Left ventricle myocardium inferior (tissue), 1 donor: Measurements from ENCODE around the gene SGIP1. TPM values are rescaled to one million over a fixed set of nuclear protein-coding genes. Genes with fewer than 3 reads are reported as not detected.

ENCODE experiments used
- DNase-seq: peaks from one replicate; pipeline ENCODE4 v3.0.0-alpha.2; 2020
- H3K27ac ChIP-seq: fragments of 200-600 bp; replicated peaks from 2 replicates; pipeline ENCODE4 v1.8.0; 2021
- H3K27me3 ChIP-seq: fragments of 200-600 bp; 2 replicates; pipeline ENCODE4 v1.8.0; 2021; ENCODE audit warnings: low read depth
- H3K36me3 ChIP-seq: fragments of 200-600 bp; 2 replicates; pipeline ENCODE4 v1.8.0; 2021
- H3K4me1 ChIP-seq: fragments of 200-600 bp; 2 replicates; pipeline ENCODE4 v1.8.0; 2021
- H3K4me3 ChIP-seq: fragments of 200-600 bp; 2 replicates; pipeline ENCODE4 v1.8.0; 2021; ENCODE audit warnings: mild to moderate bottlenecking, moderate library complexity
- H3K9me3 ChIP-seq: fragments of 200-600 bp; replicated peaks from 2 replicates; pipeline ENCODE4 v1.8.0; 2021
- CTCF ChIP-seq: fragments of 200-600 bp; IDR thresholded peaks from 2 replicates; pipeline ENCODE4 v1.8.0; 2021; ENCODE audit warnings: antibody characterized with exemption, mild to moderate bottlenecking, borderline replicate concordance
- intact Hi-C: fragments of 100-400 bp; cut with micrococcal nuclease; formaldehyde crosslinking; loops from one replicate; pipeline ENCODE4 v1.11.0; 2022
- total RNA-seq: library from RNA; stranded (reverse); fragmentation: NEBNext Ultra II Directional; extraction: Animal tissue kit (Norgen Biotek cat#: 25700); gene quantifications from one replicate; pipeline ENCODE4 v1.2.1, GENCODE V29; 2021
- donor health status: DM: no; HTN: yes; CAD: no; lungs with severe emphysema.

Gene SGIP1
- total RNA-seq, 1 donor from 2014 or later, result 9.0 TPM

DNA sequence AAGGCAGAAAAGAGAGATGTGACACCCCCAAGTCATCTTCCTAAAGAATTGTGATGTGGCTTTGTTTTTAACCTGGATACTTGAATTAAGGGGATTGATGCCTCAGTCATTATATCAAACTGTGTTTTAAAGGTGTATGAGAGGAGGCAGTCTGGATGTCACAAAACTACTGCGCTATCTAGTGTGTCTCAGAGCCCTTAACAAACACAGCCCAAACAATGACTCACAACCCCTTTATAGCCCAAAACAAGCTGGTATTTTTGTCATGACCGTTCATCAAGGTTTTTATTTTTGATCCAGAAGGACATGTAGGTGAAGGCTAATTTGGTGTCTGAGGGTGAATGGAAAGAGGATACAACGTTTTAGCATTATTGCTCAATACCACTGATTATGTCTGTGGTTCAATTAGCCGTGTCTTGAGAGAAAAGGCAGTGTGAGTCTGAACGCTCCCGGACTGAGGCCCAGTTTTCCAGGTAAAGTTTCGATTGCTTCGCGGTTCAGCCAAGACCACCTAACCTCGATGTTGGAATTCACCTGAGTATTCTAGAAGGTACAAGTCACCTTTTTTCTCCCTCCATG is 71.6 kb downstream of the SGIP1 start:
- no peaks in the 10 kb centered on the region for H3K27me3 ChIP-seq
- H3K9me3 ChIP-seq, result no peaks in the 10 kb centered on the region
- no peak overlapping the region for H3K27ac ChIP-seq
- no peak for TF ChIP-seq CTCF
- H3K4me1 ChIP-seq, result no peaks in the 10 kb centered on the region
- no peaks in the 10 kb centered on the region for H3K36me3 ChIP-seq
- intact Hi-C loops, result no loop called here
- H3K4me3 ChIP-seq, result no peak overlapping the region
- DNase-seq, result no peak

DNA sequence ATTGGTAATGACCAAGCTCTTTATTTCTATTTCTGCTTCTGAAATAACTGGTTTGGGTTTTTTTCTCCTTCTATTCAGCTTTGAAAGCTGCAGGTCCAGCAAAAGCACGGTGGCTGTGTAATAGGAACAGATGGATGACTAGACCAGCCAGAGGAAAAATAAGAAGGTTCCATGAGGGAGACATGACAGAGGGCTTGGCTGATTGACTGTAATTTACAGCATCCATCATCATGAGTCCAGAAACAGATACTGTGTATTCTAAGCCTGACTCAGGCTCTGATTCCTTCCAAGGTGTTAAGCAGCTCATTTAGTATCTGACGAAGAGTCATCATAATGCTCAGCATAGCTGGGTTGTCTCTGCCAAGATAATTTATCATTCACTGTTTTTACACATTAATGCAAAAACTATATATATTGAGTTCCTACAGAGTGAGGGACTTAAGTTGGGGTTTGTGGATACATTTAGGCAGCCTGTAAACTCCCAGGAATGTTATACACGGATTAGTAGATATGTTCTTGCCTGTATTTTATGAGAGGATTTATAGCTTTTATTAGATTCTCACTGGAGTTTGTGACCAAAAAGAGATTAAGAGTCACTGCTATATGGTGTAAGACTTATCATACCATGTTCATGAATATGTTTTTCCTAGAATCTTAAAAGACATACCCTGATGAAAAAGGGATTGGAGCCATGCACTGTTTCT is 72.6 kb downstream of the SGIP1 start:
- Histone ChIP-seq H3K36me3 (no peaks in the 10 kb centered on the region), H3K27ac (no peak overlapping the region), H3K9me3 (no peaks in the 10 kb centered on the region), H3K4me1 (no peaks in the 10 kb centered on the region), H3K4me3 (no peak overlapping the region), H3K27me3 (no peaks in the 10 kb centered on the region)
- intact Hi-C loops, result no loop called here
- DNase-seq, result no peak
- TF ChIP-seq CTCF, result no peak

DNA sequence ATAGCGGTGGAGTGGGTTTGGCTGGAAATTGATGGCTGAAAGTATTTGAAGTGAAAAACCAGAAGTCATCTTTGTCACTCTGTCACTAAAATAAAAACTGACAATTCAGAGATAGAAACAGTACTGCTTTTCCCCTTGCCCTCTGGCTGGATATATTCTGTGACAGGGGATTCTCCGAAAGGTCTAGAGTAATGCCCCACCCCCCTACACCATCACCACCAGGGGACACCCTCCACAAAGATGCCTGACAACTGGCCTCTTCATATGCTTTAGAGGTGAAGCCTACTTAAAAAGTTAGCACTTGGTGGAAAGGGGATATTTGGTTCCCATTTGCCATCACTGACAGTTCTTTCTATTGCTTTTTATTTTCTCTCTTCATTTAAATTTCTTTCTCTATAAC is 73.5 kb downstream of the SGIP1 start:
- intact Hi-C loops, result no loop called here
- Histone ChIP-seq H3K27me3 (no peaks in the 10 kb centered on the region), H3K9me3 (no peaks in the 10 kb centered on the region), H3K27ac (no peak overlapping the region), H3K4me3 (no peak overlapping the region), H3K4me1 (no peaks in the 10 kb centered on the region), H3K36me3 (no peaks in the 10 kb centered on the region)
- peak; percentile 20 for TF ChIP-seq CTCF
- DNase-seq, result no peak

DNA sequence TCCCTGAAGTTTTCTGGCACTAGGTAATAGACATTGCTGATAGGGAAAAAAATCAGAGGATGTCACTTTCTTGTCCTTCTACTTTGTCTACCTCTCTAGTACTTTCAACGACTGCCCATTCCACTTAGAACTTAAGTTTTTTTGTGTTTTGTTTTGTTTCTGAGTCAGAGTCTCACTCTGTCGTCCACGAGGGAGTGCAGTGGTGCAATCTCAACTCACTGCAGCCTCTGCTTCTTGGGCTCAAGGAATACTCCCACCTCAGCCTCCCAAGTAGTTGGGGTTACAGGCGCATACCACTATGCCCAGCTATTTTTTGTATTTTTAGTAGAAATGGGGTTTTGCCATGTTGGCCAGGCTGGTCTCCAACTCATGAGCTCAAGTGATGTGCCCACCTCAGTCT is 79.2 kb downstream of the SGIP1 start:
- H3K4me3 ChIP-seq, result no peak overlapping the region
- no peaks in the 10 kb centered on the region for H3K9me3 ChIP-seq
- no peaks in the 10 kb centered on the region for H3K36me3 ChIP-seq
- no peak for TF ChIP-seq CTCF
- H3K27me3 ChIP-seq, result no peaks in the 10 kb centered on the region
- no peaks in the 10 kb centered on the region for H3K4me1 ChIP-seq
- H3K27ac ChIP-seq, result no peak overlapping the region
- no peak for DNase-seq
- intact Hi-C loops, result no loop called here

GRCh38 chr1:66617362-66618184 is 83.6 kb downstream of the SGIP1 start:
- H3K27me3 ChIP-seq, result no peaks in the 10 kb centered on the region
- H3K4me3 ChIP-seq, result no peak overlapping the region
- DNase-seq, result no peak
- intact Hi-C loops, result no loop called here
- H3K27ac ChIP-seq, result no peak overlapping the region
- H3K36me3 ChIP-seq, result no peaks in the 10 kb centered on the region
- TF ChIP-seq CTCF, result no peak
- no peaks in the 10 kb centered on the region for H3K9me3 ChIP-seq
- H3K4me1 ChIP-seq, result no peaks in the 10 kb centered on the region
